Lung (tissue), 12 donors: ENCODE results near the gene CDKAL1. TPM values are rescaled to one million over a fixed set of nuclear protein-coding genes. Genes with fewer than 3 reads are reported as not detected.

Source experiments
- ATAC-seq: fragments of 200-7000 bp; cut with Tn5 transposase; one replicate; pipeline ENCODE4 v1.9.1; 2020; ENCODE audit warnings: moderate number of reproducible peaks; ENCODE audit not compliant: insufficient read depth, low FRiP score
- DNase-seq, 3 donors: peaks; one replicate each; pipeline ENCODE4 v3.0.0-alpha.2; 2013 to 2017
- H3K27ac ChIP-seq, 2 donors: one replicate each; pipeline ENCODE4 v1.5.1; 2013; ENCODE audit warnings: mild to moderate bottlenecking in 2 of 2, moderate library complexity in 2 of 2, control low read depth in 1 of 2, inconsistent platforms in 1 of 2, low read depth in 1 of 2, low read length in 1 of 2
- H3K27me3 ChIP-seq, 3 donors: one replicate each; pipeline ENCODE4 v1.5.1; 2013; ENCODE audit warnings: low read length in 2 of 3; ENCODE audit not compliant: control insufficient read depth in 3 of 3, insufficient read depth in 3 of 3
- H3K36me3 ChIP-seq, 4 donors: one replicate each; pipeline ENCODE4 v1.5.1; 2013; ENCODE audit warnings: low read length in 4 of 4, mild to moderate bottlenecking in 1 of 4, moderate library complexity in 1 of 4; ENCODE audit not compliant: control insufficient read depth in 4 of 4, insufficient read depth in 4 of 4
- H3K4me1 ChIP-seq, 5 donors: one replicate each; pipeline ENCODE4 v1.5.1; 2013; ENCODE audit warnings: low read length in 5 of 5, mild to moderate bottlenecking in 2 of 5, moderate library complexity in 1 of 5; ENCODE audit not compliant: control insufficient read depth in 5 of 5, insufficient read depth in 5 of 5
- H3K4me3 ChIP-seq: one replicate; pipeline ENCODE4 v1.5.1; 2013; ENCODE audit warnings: mild to moderate bottlenecking, control low read depth, moderate library complexity
- H3K9ac ChIP-seq, 2 donors: one replicate each; pipeline ENCODE4 v1.5.1; 2013; ENCODE audit warnings: low read length in 2 of 2, control low read depth in 1 of 2; ENCODE audit not compliant: insufficient read depth in 1 of 2
- H3K9me3 ChIP-seq, 4 donors: one replicate each; pipeline ENCODE4 v1.5.1; 2013; ENCODE audit warnings: low read length in 3 of 4, mild to moderate bottlenecking in 1 of 4, moderate library complexity in 1 of 4; ENCODE audit not compliant: control insufficient read depth in 4 of 4, insufficient read depth in 3 of 4
- WGBS, 2 donors: extraction: QIAGEN DNeasy Blood & Tissue Kit; methylation state at CpG; one replicate each; pipeline ENCODE4 v1.1.7; 2013; 5-methylcytosine and 5-hydroxymethylcytosine counted together
- polyA plus RNA-seq, 2 donors: library from polyadenylated mRNA; stranded (reverse); fragments of 200-250 nt; gene quantifications; one replicate each; pipeline ENCODE4 v1.2.1, GENCODE V29; 2013
- total RNA-seq, 2 donors: library from RNA; depleted of rRNA in 1 of 2; stranded (reverse); fragments of >200 nt in 1 of 2; gene quantifications; one replicate each; pipeline ENCODE4 v1.2.1, GENCODE V29; 2014 to 2021
- TF ChIP-seq, protein P1 (sequence below): IDR thresholded peaks from 2 replicates; pipeline ENCODE4 v1.5.1; 2012; ENCODE audit warnings: mild to moderate bottlenecking; ENCODE audit errors: control extremely low read depth, extremely low read depth
- donor health status: control.
- donor health status: control.
- donor health status: Bipolar disorder and iron deficiency.
- donor health status: healthy.
- donor health status: DM: yes; HTN: yes; CAD: no.

CDKAL1 gene
- total and polyA plus RNA-seq, 4 donors: 4.0 to 39.0 (median 10.0) TPM

DNA sequence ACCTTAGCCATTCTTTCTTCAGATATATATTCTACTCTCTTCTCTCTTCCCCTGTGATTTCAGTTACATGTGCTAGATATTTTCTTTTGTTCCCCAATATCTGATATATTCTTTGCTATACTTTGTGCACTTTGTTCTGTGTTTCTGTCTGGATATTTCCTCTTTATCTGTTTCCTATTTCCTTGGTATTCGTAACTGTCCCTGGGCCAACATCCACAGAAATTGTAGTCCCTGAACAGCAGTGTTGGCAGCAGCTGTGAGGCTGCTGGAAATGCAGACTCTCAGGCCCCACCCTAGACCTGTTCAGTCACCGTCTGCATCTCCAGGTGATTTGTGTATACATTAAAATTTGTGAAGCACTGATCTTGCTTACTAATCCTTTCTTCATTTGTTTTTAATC lies 536.4 kb downstream of the CDKAL1 start:
- H3K9ac ChIP-seq: no peak overlapping the region
- no peak for ATAC-seq
- 61 to 70% methylated on average over 2 of the region's 2 CpGs for WGBS, 2 donors

DNA sequence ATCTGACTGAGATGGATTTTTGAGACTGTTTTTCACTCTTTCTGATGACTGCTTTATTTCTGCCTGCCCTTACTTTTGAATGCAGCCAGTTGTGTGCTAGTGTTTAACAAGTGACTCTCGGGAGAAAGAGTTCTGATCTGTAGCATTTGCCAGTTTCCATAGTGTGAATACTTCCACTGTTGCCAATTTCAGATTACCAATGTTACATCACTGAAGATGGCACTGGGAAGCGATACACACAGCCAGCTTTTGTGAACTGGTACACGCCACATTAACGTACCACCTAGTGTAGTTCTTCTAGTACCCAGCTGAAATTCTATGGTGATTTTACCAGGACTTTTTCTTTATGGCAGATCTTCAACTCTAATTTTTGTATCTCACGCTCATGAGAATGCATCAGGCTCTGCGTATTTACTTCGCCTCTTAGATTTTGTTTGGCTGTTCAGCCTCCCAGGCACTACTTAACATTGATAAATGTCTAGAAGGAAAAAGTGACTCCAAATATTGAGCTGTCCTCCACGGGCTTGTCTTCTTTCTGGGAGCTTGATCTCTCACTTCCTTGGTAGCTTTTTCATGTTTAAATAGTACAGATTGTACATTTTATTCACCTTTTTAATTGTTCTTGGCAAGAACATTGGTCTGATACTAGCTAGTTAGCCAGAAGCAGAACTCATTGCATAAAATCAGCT lies 537.7 kb downstream of the CDKAL1 start:
- Histone ChIP-seq H3K9ac (no peak overlapping the region), H3K4me1 (no peaks in the 10 kb centered on the region), H3K4me3 (no peak overlapping the region), H3K27me3 (no peaks in the 10 kb centered on the region), H3K27ac (no peak overlapping the region), H3K36me3 (peaks cover 0 to 5% (median 1%) of the 10 kb centered on the region in 4 donors), H3K9me3 (peaks cover 0 to 4% (median 3%) of the 10 kb centered on the region in 4 donors)
- no peak for DNase-seq
- no peak for ATAC-seq
- TF ChIP-seq, protein P1, sequence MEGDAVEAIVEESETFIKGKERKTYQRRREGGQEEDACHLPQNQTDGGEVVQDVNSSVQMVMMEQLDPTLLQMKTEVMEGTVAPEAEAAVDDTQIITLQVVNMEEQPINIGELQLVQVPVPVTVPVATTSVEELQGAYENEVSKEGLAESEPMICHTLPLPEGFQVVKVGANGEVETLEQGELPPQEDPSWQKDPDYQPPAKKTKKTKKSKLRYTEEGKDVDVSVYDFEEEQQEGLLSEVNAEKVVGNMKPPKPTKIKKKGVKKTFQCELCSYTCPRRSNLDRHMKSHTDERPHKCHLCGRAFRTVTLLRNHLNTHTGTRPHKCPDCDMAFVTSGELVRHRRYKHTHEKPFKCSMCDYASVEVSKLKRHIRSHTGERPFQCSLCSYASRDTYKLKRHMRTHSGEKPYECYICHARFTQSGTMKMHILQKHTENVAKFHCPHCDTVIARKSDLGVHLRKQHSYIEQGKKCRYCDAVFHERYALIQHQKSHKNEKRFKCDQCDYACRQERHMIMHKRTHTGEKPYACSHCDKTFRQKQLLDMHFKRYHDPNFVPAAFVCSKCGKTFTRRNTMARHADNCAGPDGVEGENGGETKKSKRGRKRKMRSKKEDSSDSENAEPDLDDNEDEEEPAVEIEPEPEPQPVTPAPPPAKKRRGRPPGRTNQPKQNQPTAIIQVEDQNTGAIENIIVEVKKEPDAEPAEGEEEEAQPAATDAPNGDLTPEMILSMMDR: no peak
- 85 to 89% methylated on average over 8 of the region's 8 CpGs for WGBS, 2 donors

More for the DNA sequence above, 536.4 kb downstream of the CDKAL1 start:
- Histone ChIP-seq H3K4me1 (no peaks in the 10 kb centered on the region), H3K9me3 (peaks cover 0 to 4% (median 3%) of the 10 kb centered on the region in 4 donors), H3K36me3 (peaks cover 0 to 5% (median 1%) of the 10 kb centered on the region in 4 donors), H3K27me3 (no peaks in the 10 kb centered on the region), H3K4me3 (no peak overlapping the region), H3K27ac (no peak overlapping the region)
- DNase-seq: no peak
- TF ChIP-seq, protein P1: no peak

DNA sequence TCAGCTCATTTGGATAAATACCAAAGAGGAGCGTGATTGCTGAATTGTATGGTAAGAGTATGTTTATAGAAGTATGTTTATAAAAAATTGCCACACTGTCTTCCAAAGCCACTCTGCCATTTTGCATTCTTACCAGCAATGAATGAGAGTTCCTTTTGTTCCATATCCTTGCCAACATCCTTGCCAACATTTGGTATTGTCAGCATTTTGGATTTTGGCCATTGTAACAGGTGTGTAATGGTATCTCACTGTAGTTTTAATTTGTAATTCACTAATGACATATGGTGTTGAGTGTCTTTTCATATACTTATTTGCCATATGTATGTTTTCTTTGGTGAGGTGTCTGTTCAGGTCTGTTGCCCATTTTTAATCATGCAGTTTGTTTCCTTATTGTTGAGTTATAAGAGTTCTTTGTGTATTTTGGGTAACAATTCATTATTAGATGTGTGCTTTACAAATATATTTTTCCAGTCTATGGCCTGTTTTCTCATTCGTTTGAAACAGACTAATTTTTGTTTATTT lies 539.1 kb downstream of the CDKAL1 start:
- H3K9me3 ChIP-seq: peaks cover 2 to 7% (median 3%) of the 10 kb centered on the region in 4 donors
- peaks cover 0 to 5% (median 2%) of the 10 kb centered on the region in 4 donors for H3K36me3 ChIP-seq
- 88 to 92% methylated on average over 2 of the region's 2 CpGs for WGBS, 2 donors

More for the DNA sequence above, 539.1 kb downstream of the CDKAL1 start:
- Histone ChIP-seq H3K27ac (no peak overlapping the region), H3K4me3 (no peak overlapping the region), H3K27me3 (no peaks in the 10 kb centered on the region), H3K9ac (no peak overlapping the region), H3K4me1 (no peaks in the 10 kb centered on the region)
- TF ChIP-seq, protein P1: no peak
- ATAC-seq (no peak), DNase-seq (no peak)
